Small intestine (tissue), 7 donors: ENCODE measurements around the gene RAB11A. TPM values are rescaled to one million over a fixed set of nuclear protein-coding genes. Genes with fewer than 3 reads are reported as not detected.

Experiments
- DNase-seq, 2 donors: peaks; one replicate each; pipeline versions ENCODE4 v3.0.0 to v3.0.0-alpha.2; 2013
- FAIRE-seq: peaks from 2 replicates; lab custom pipeline; 2012; peaks lifted over from hg19 to GRCh38; lab: Jason Lieb, UNC
- H3K27ac ChIP-seq, 3 donors: one replicate each; pipeline ENCODE4 v1.5.1; 2013; ENCODE audit warnings: low read length in 2 of 3, mild to moderate bottlenecking in 2 of 3, control low read depth in 1 of 3, inconsistent platforms in 1 of 3, low read depth in 1 of 3, moderate library complexity in 1 of 3
- H3K27me3 ChIP-seq, 3 donors: one replicate each; pipeline ENCODE4 v1.6.1; 2013; ENCODE audit warnings: low read length in 3 of 3, inconsistent platforms in 1 of 3; ENCODE audit not compliant: control insufficient read depth in 3 of 3, insufficient read depth in 3 of 3
- H3K36me3 ChIP-seq, 3 donors: one replicate each; pipeline ENCODE4 v1.6.1; 2013; ENCODE audit warnings: low read length in 3 of 3, inconsistent platforms in 1 of 3, low read depth in 1 of 3, mild to moderate bottlenecking in 1 of 3, moderate library complexity in 1 of 3; ENCODE audit not compliant: control insufficient read depth in 3 of 3, insufficient read depth in 2 of 3
- H3K4me1 ChIP-seq, 3 donors: one replicate each; pipeline ENCODE4 v1.6.1; 2013; ENCODE audit warnings: low read length in 2 of 3, inconsistent platforms in 1 of 3, low read depth in 1 of 3, mild to moderate bottlenecking in 1 of 3, moderate library complexity in 1 of 3; ENCODE audit not compliant: control insufficient read depth in 3 of 3, insufficient read depth in 2 of 3
- H3K4me3 ChIP-seq, 3 donors: one replicate each; pipeline ENCODE4 v1.5.1; 2013; ENCODE audit warnings: low read length in 3 of 3, control low read depth in 1 of 3, inconsistent platforms in 1 of 3, low read depth in 1 of 3, mild to moderate bottlenecking in 1 of 3, moderate library complexity in 1 of 3
- H3K9me3 ChIP-seq, 2 donors: one replicate each; pipeline ENCODE4 v1.6.1; 2013; ENCODE audit warnings: low read depth in 1 of 2, low read length in 1 of 2; ENCODE audit not compliant: control insufficient read depth in 2 of 2, insufficient read depth in 1 of 2
- WGBS, 3 donors: extraction: QIAGEN DNeasy Blood & Tissue Kit; methylation state at CpG; one replicate each; pipeline ENCODE4 v1.1.7; 2013; 5-methylcytosine and 5-hydroxymethylcytosine counted together
- polyA plus RNA-seq, 4 donors: library from polyadenylated mRNA; stranded (reverse) in 3 of 4; unstranded in 1 of 4; fragments of 200-250 nt in 3 of 4; fragments of 120-200 nt in 1 of 4; gene quantifications; one replicate each; pipeline versions ENCODE4 v1.2.1 to v1.2.3, GENCODE V29; 2013
- donor health status: healthy with polysubstance abuse.
- donor health status: control.
- donor health status: control.
- donor health status: Bipolar disorder and iron deficiency.
- donor health status: healthy.

Gene RAB11A
- polyA plus RNA-seq, 4 donors, result 193 to 293 (median 222) TPM

DNA sequence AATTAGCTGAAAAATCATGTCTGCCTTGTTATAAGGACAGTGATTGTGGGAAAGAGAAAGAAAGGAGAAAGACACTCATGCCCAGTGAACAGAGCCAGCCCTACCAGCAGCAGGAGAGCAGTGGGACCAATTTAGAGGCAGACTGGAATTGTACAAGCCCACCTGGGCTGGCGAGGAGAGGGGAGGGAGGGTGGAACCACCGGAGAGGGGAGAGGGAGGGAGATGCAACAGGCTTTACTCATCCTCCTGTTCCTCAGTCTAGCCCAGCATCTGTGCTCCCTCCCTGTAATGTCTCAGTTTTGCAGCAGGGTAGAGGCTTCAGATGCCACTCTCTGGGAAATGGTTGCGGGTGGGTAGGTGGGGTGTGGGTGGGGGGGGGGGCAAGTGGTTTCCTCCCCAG lies 54.7 kb downstream of the RAB11A start:
- peaks cover 0 to 3% (median 0%) of the 10 kb centered on the region in 3 donors for H3K4me1 ChIP-seq
- FAIRE-seq (no peak), DNase-seq (no peak)
- peaks cover 0 to 5% (median 0%) of the 10 kb centered on the region in 3 donors for H3K36me3 ChIP-seq
- no peak overlapping the region for H3K4me3 ChIP-seq
- no peaks in the 10 kb centered on the region for H3K9me3 ChIP-seq
- 79 to 100% (median 100%) methylated on average over 2 to 3 of the region's 3 CpGs for WGBS, 3 donors
- H3K27me3 ChIP-seq, result no peaks in the 10 kb centered on the region
- H3K27ac ChIP-seq, result no peak overlapping the region

DNA sequence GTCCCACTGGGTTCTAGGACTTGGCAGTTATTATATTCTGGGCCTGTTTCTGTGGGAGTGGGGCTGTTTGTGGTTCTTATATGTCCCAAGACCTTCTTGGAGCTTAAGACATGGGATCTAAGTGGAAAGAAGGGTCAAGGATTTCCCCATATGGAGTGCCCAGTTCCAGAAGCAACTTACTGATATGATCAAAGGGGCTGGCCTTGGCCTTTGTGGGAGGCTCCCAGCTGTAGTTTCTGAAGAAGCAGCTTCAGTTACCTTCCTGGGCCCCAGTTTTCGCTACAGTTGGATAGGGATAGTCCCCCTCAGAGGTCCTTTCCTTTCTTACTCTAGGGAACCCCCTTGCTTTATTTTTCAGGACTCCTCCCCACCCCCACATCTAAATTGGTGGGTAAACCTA lies 56.0 kb downstream of the RAB11A start:
- Histone ChIP-seq H3K4me3 (no peak overlapping the region), H3K9me3 (no peaks in the 10 kb centered on the region), H3K27ac (no peak overlapping the region), H3K36me3 (peaks cover 0 to 5% (median 0%) of the 10 kb centered on the region in 3 donors), H3K27me3 (no peaks in the 10 kb centered on the region), H3K4me1 (no peaks in the 10 kb centered on the region)
- WGBS, 3 donors, result 87 to 95% (median 95%) methylated on average over 1 of the region's 1 CpG
- FAIRE-seq, result no peak
- no peak for DNase-seq

DNA sequence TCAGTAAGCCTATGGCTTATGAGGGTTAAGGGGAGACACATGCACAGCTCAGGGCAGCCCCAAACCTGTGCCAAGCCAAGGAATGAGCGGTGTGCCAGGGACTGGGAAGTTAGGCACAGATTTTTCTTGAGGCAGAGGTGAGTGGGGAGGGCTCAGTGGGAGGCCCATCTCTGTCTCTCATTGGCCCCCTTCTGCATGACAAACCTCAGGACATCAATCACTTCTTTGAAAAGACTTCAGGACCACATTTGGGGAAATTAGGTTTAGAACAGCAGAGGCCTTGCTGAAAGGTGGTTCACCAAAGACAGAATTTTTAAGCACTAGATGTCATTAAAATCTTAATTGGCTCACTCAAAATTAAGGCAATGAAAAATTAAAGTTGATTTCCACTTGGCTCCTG lies 57.2 kb downstream of the RAB11A start:
- no peaks in the 10 kb centered on the region for H3K9me3 ChIP-seq
- no peak overlapping the region for H3K27ac ChIP-seq
- DNase-seq (no peak), FAIRE-seq (no peak)
- 98 to 100% (median 100%) methylated on average over 1 of the region's 1 CpG for WGBS, 3 donors
- H3K4me1 ChIP-seq, result no peaks in the 10 kb centered on the region
- peaks cover 0 to 5% (median 0%) of the 10 kb centered on the region in 3 donors for H3K36me3 ChIP-seq
- no peak overlapping the region for H3K4me3 ChIP-seq
- H3K27me3 ChIP-seq, result no peaks in the 10 kb centered on the region

DNA sequence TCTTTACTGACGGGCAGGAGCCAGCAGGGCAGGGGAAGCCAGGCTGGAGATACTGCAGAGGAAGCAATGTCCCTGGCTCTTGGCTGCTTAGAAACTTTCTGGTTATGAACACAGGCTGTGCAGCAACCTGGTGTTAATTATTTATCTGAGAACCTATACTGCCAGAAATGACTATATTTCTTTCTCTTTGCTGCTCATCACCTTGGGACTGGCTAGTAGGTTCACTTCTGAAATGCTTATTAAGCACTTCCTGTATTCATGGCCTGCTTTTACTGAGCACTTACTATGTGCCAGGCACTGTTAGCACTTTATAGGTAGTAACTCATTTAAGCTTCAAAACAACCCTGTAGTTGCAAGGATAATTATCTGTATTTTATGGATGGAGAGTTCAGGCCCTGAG lies 57.6 kb downstream of the RAB11A start:
- Histone ChIP-seq H3K4me3 (no peak overlapping the region), H3K36me3 (peaks cover 0 to 5% (median 0%) of the 10 kb centered on the region in 3 donors), H3K4me1 (no peaks in the 10 kb centered on the region), H3K27ac (no peak overlapping the region), H3K27me3 (no peaks in the 10 kb centered on the region), H3K9me3 (no peaks in the 10 kb centered on the region)
- 93 to 100% (median 100%) methylated on average over 1 of the region's 1 CpG for WGBS, 3 donors
- DNase-seq (no peak), FAIRE-seq (no peak)

DNA sequence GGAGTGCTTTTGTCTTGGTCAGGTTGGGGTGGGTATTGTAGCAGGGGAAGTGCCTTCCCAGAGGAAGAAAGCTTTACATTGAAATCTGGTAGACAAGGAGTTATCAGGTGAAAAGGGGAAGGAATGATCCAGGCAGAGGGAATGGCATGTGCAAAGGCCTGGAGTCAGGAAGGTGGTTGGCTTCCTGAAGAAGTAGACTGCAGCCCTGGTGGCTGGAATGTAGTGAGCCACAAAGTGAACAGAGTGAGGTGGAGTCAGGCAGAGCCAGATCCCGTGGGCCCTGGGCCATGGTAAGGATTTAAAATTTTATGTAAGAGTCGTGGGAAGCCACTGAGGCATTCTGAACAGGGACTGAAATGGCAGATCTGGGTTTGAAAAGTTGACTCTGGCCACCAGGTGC lies 58.3 kb downstream of the RAB11A start:
- 64 to 84% (median 65%) methylated on average over 2 of the region's 2 CpGs for WGBS, 3 donors
- Histone ChIP-seq H3K36me3 (peaks cover 0 to 2% (median 0%) of the 10 kb centered on the region in 3 donors), H3K4me3 (no peak overlapping the region), H3K27me3 (no peaks in the 10 kb centered on the region), H3K9me3 (no peaks in the 10 kb centered on the region), H3K27ac (no peak overlapping the region), H3K4me1 (no peaks in the 10 kb centered on the region)
- FAIRE-seq (no peak), DNase-seq (no peak)

DNA sequence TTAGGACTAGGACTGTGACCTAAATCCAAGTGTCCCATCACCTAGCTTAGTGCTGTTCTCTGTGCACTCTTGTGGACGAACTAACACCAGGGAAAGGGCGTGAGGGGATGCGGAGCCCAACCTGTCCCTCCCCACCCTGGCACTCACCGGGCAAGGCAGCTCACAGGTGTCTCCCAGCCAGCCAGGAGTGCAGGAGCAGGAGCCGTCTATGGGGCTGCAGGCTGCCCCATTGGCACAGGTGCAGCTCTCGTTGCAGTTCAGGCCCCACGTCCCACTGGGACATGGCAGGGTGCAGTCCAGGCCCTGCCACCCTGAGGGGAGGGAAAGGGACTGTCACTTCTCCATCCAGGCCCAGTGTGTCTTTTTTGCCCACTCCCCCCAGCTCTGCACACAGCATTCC lies 60.3 kb downstream of the RAB11A start:
- Histone ChIP-seq H3K27ac (no peak overlapping the region), H3K4me1 (no peaks in the 10 kb centered on the region), H3K36me3 (no peaks in the 10 kb centered on the region), H3K9me3 (no peaks in the 10 kb centered on the region), H3K27me3 (peaks cover 0 to 3% (median 0%) of the 10 kb centered on the region in 3 donors), H3K4me3 (no peak overlapping the region)
- no peak for FAIRE-seq
- no peak for DNase-seq
- WGBS, 3 donors, result 87 to 92% (median 88%) methylated on average over 5 to 7 of the region's 7 CpGs

DNA sequence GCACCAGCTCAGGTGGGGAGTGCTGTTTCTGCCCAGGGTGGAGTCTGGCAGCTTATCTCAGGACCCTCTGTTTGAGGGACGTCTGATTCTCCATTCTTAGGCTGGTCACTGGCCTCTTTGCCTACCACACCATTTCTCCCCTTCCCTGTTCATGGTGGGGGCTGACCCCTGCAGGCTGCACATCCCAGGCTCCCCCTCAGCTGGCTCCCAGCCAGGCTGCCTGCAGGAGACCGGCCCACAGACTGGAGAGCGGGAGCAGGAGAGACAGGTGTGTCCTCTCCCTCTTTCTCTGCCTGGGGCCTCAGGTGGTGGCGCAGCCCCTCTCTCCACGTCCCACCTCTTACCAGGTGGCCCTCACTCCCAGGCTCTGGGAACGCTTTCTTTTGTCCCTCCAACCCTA lies 60.8 kb downstream of the RAB11A start:
- H3K4me3 ChIP-seq, result no peak overlapping the region
- no peaks in the 10 kb centered on the region for H3K4me1 ChIP-seq
- FAIRE-seq, result no peak
- H3K9me3 ChIP-seq, result no peaks in the 10 kb centered on the region
- peaks cover 0 to 3% (median 0%) of the 10 kb centered on the region in 3 donors for H3K27me3 ChIP-seq
- no peaks in the 10 kb centered on the region for H3K36me3 ChIP-seq
- DNase-seq, result no peak
- no peak overlapping the region for H3K27ac ChIP-seq
- 75 to 88% (median 82%) methylated on average over 5 to 6 of the region's 6 CpGs for WGBS, 3 donors

DNA sequence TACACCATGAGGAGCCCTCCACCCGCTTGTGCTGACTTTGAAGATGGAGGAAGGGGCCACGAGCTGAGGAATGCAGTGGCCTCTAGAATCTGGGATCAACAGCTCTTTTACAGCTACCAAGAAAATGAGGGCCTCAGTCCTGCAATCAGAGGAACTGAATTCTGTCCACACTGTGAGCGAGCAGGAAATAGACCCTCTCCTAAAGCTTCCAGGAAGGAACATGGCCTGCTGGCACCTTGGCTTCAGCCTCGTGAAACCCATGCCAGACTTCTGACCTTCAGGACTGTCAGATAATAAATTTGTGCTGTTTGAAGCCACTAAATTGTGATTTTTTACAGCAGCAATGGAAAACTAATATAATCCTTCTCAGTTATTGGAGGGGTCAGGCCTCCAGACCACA lies 61.9 kb downstream of the RAB11A start:
- DNase-seq (no peak), FAIRE-seq (no peak)
- H3K4me3 ChIP-seq, result no peak overlapping the region
- H3K36me3 ChIP-seq, result no peaks in the 10 kb centered on the region
- peaks cover 0 to 3% (median 0%) of the 10 kb centered on the region in 3 donors for H3K27me3 ChIP-seq
- 84 to 92% (median 89%) methylated on average over 4 of the region's 4 CpGs for WGBS, 3 donors
- H3K27ac ChIP-seq, result no peak overlapping the region
- no peaks in the 10 kb centered on the region for H3K9me3 ChIP-seq
- H3K4me1 ChIP-seq, result no peaks in the 10 kb centered on the region

DNA sequence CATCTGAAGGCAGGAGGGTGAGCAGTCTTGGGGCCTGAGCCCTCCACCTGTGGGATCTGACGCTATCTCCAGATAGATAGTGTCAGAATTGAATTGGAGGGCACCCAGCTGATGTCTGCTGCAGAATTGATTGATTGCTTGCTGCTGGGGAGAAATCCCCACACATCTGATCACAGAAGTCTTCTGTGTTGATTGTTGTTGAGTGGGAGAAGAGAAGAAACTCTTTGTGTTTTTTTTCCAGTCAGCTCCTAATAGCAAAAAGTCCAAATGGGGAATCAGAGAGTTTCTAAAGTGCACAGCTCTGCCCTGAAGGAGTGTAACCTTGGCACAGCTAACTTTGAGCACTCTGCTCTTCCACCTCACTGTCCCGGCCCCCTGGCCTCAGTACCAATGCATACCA lies 66.1 kb downstream of the RAB11A start:
- WGBS, 3 donors, result 63 to 84% (median 75%) methylated on average over 2 of the region's 2 CpGs

More for the DNA sequence above, 66.1 kb downstream of the RAB11A start:
- Histone ChIP-seq H3K9me3 (no peaks in the 10 kb centered on the region), H3K36me3 (no peaks in the 10 kb centered on the region), H3K4me1 (no peaks in the 10 kb centered on the region), H3K4me3 (no peak overlapping the region), H3K27ac (no peak overlapping the region), H3K27me3 (peaks cover 0 to 3% (median 0%) of the 10 kb centered on the region in 3 donors)
- FAIRE-seq (no peak), DNase-seq (no peak)
